Measurements from ENCODE around the gene GCKR.

GRCh38 chr2:27502142-27502541 is 5.5 kb downstream of the GCKR start:
- TF ChIP-seq CEBPB (IDR thresholded peaks at IDR 0.05) (no peak), TCF12 (IDR thresholded peaks at IDR 0.05; ENCODE audit: low read depth) (no peak), TAF1 (IDR thresholded peaks at IDR 0.05; ENCODE audit: low read depth) (no peak), EGR1 (IDR thresholded peaks at IDR 0.05) (no peak), MAX (IDR thresholded peaks at IDR 0.05) (no peak), EP300 (IDR thresholded peaks at IDR 0.05; ENCODE audit: borderline replicate concordance) (no peak)

Data from Ishikawa (cell line).